GM23248 (cell line): ENCODE results near the gene MCRIP2. TPM values are rescaled to one million over a fixed set of nuclear protein-coding genes. Genes with fewer than 3 reads are reported as not detected.

Experiments
- DNase-seq: peaks from one replicate; pipeline ENCODE4 v3.0.0-alpha.2; 2015
- H2AFZ ChIP-seq: fragments of 200-600 bp; sonication (generic); 2 replicates; pipeline ENCODE4 v1.6.1; 2016; ENCODE audit warnings: antibody characterized with exemption
- H3F3A ChIP-seq: fragments of 200-600 bp; sonication (generic); 2 replicates; pipeline ENCODE4 v1.6.1; 2016; ENCODE audit warnings: mild to moderate bottlenecking, antibody characterized with exemption, mixed run types; ENCODE audit not compliant: insufficient read depth
- H3K27ac ChIP-seq: fragments of 200-600 bp; sonication (generic); 2 replicates; pipeline ENCODE4 v1.5.1; 2016; ENCODE audit warnings: mild to moderate bottlenecking
- H3K27me3 ChIP-seq: fragments of 200-600 bp; sonication (generic); replicated peaks from 2 replicates; pipeline ENCODE4 v1.6.1; 2016; ENCODE audit warnings: mild to moderate bottlenecking; ENCODE audit not compliant: insufficient read depth
- H3K36me3 ChIP-seq: fragments of 200-600 bp; sonication (generic); 2 replicates; pipeline ENCODE4 v1.6.1; 2016; ENCODE audit warnings: low read depth, mild to moderate bottlenecking
- H3K4me1 ChIP-seq: fragments of 200-600 bp; sonication (generic); 2 replicates; pipeline ENCODE4 v1.6.1; 2016; ENCODE audit warnings: mild to moderate bottlenecking; ENCODE audit not compliant: insufficient read depth
- H3K4me2 ChIP-seq: fragments of 200-600 bp; sonication (generic); one replicate; pipeline ENCODE4 v1.6.1; 2016; ENCODE audit warnings: mild to moderate bottlenecking; ENCODE audit not compliant: unreplicated experiment
- H3K4me3 ChIP-seq: fragments of 200-600 bp; sonication (generic); 2 replicates; pipeline ENCODE4 v1.5.1; 2016; ENCODE audit warnings: mild to moderate bottlenecking
- H3K79me2 ChIP-seq: fragments of 200-600 bp; sonication (generic); 2 replicates; pipeline ENCODE4 v1.6.1; 2016; ENCODE audit warnings: mild to moderate bottlenecking; ENCODE audit not compliant: insufficient read depth
- H3K9ac ChIP-seq: fragments of 200-600 bp; sonication (generic); 2 replicates; pipeline ENCODE4 v1.6.1; 2016; ENCODE audit warnings: mild to moderate bottlenecking
- H3K9me2 ChIP-seq: fragments of 200-600 bp; sonication (generic); 2 replicates; pipeline ENCODE4 v1.6.1; 2016; ENCODE audit warnings: mixed run types, mild to moderate bottlenecking, moderate library complexity; ENCODE audit not compliant: insufficient read depth
- H3K9me3 ChIP-seq: fragments of 200-600 bp; sonication (generic); one replicate; pipeline ENCODE4 v1.6.1; 2017; ENCODE audit warnings: low read depth
- H4K20me1 ChIP-seq: fragments of 200-600 bp; sonication (generic); 2 replicates; pipeline ENCODE4 v1.6.0; 2016; ENCODE audit not compliant: insufficient read depth
- EZH2 ChIP-seq: fragments of 200-600 bp; sonication (generic); IDR thresholded peaks from 2 replicates; pipeline ENCODE4 v1.6.1; 2018; ENCODE audit warnings: antibody characterized with exemption, mild to moderate bottlenecking; ENCODE audit not compliant: insufficient read depth, poor library complexity, severe bottlenecking
- EZH2phosphoT487 ChIP-seq: fragments of 200-600 bp; sonication (generic); IDR thresholded peaks from 2 replicates; pipeline ENCODE4 v1.6.1; 2018; ENCODE audit warnings: antibody characterized with exemption, moderate library complexity, mild to moderate bottlenecking, low read depth; ENCODE audit not compliant: insufficient read depth
- WGBS, 2 experiments: methylation state at CpG; one replicate each; pipeline ENCODE4 v1.1.6; 2015 to 2017; ENCODE audit warnings: low lambda C conversion rate in 2 of 2, low coverage in 1 of 2; ENCODE audit errors: missing lambda C conversion rate in 2 of 2; 5-methylcytosine and 5-hydroxymethylcytosine counted together
- in situ Hi-C: fragments of 300-500 bp; cut with MboI; formaldehyde crosslinking; loops from 2 replicates; pipeline ENCODE4 v1.15.0; 2020
- polyA plus RNA-seq: library from polyadenylated mRNA; unstranded; fragments of >200 nt; fragmentation: Nextera tagmentation; extraction: Ambion mirVana; gene quantifications from 2 replicates; pipeline ENCODE4 v1.2.1, GENCODE V29; 2016
- total RNA-seq: library from RNA; depleted of rRNA; stranded (reverse); fragments of >200 nt; shearing (Covaris generic); gene quantifications from 2 replicates; pipeline ENCODE4 v1.2.3, GENCODE V29; 2014

Gene MCRIP2
- total and polyA plus RNA-seq, 2 experiments from 2014 or later, result 22.6 to 30.4 TPM

DNA sequence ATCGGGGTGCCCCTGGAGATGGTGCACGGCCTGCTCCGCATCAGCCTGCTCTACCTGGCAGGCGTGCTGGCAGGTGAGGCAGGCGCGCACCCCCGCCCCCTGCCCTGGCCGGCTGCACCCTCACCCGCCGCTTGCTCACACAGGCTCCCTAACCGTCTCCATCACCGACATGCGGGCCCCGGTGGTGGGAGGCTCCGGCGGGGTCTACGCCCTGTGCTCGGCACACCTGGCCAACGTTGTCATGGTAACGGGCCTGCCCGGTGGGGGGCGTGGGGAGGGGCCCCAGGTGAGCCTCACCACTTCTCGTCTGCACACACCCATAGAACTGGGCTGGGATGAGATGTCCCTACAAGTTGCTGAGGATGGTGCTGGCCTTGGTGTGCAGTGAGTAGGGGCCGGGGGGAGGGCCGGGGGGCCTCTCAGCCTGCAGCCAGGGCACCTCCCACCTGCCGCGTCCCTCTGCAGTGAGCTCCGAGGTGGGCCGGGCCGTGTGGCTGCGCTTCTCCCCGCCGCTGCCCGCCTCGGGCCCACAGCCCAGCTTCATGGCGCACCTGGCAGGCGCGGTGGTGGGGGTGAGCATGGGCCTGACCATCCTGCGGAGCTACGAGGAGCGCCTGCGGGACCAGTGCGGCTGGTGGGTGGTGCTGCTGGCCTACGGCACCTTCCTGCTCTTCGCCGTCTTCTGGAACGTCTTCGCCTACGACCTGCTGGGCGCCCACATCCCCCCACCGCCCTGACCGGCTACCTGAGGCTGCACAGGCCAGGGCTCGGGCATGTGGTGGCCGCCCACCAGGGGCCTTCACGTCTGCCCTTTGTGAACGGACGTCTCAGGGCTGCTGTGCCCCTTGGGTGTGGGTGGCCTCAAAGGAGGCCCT is 35.9 kb downstream of the MCRIP2 start:
- TF ChIP-seq EZH2phosphoT487, result no peak
- TF ChIP-seq EZH2, result no peak
- no peak overlapping the region for H3K4me3 ChIP-seq
- WGBS, 2 experiments, result 53 to 64% methylated on average over 43 to 45 of the region's 57 CpGs

DNA sequence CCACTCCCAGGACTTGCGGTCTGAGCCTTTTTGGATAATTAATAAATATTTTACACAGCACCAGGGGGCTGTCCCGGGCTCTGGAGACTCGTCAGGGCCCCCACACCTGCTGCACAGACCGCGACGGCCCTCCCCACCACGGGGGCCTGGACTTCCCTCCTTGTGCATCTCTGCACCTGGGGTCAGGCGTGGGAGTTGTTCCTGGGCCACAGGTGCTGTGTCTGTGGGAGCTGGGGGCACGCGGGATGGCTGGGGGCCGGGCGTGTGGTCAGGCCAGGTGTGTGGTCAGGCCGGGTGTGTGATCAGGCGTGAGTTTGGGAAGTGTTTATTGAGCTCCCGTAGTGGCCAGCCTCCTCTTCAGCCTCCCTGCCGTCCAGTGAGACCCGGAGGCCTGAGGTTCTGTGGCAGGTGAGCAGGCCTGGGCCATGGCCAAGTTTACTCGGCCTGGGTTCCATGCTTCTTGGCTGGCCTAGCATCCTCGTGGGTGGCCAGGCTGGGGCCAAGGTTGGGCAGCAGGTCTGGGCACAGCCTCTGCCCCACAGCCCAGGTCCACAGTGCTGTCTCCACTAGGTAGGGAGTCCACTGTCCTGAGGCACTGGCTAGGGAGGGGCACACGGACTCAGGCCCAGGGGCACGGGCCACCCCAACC is 36.7 kb downstream of the MCRIP2 start:
- Histone ChIP-seq H2AFZ (no peak overlapping the region), H4K20me1 (no peaks in the 10 kb centered on the region), H3K4me2 (no peak overlapping the region), H3K79me2 (peaks cover 27% of the 10 kb centered on the region), H3K9me2 (no peaks in the 10 kb centered on the region), H3K36me3 (peaks cover 11% of the 10 kb centered on the region; the same call in 1 of the 2 replicates), H3K4me1 (peaks cover 14% of the 10 kb centered on the region), H3F3A (peaks cover 15% of the 10 kb centered on the region; the same call in 1 of the 2 replicates), H3K27ac (no peak overlapping the region), H3K27me3 (no peaks in the 10 kb centered on the region), H3K4me3 (no peak overlapping the region), H3K9ac (no peak overlapping the region), H3K9me3 (no peaks in the 10 kb centered on the region)
- TF ChIP-seq EZH2phosphoT487 (no peak), EZH2 (no peak)
- in situ Hi-C loops, result no loop called here
- no peak for DNase-seq
- 63 to 65% methylated on average over 19 to 21 of the region's 21 CpGs for WGBS, 2 experiments

More for the DNA sequence above, 35.9 kb downstream of the MCRIP2 start:
- Histone ChIP-seq H3K4me1 (peaks cover 10% of the 10 kb centered on the region), H3K9ac (no peak overlapping the region), H4K20me1 (no peaks in the 10 kb centered on the region), H2AFZ (no peak overlapping the region), H3K9me3 (no peaks in the 10 kb centered on the region), H3K27ac (no peak overlapping the region), H3K4me2 (no peak overlapping the region), H3K9me2 (no peaks in the 10 kb centered on the region), H3K79me2 (peaks cover 19% of the 10 kb centered on the region), H3K36me3 (peaks cover 10% of the 10 kb centered on the region; the same call in 1 of the 2 replicates), H3F3A (peaks cover 13% of the 10 kb centered on the region; the same call in 1 of the 2 replicates), H3K27me3 (no peaks in the 10 kb centered on the region)
- no peak for DNase-seq
- in situ Hi-C loops, result no loop called here

DNA sequence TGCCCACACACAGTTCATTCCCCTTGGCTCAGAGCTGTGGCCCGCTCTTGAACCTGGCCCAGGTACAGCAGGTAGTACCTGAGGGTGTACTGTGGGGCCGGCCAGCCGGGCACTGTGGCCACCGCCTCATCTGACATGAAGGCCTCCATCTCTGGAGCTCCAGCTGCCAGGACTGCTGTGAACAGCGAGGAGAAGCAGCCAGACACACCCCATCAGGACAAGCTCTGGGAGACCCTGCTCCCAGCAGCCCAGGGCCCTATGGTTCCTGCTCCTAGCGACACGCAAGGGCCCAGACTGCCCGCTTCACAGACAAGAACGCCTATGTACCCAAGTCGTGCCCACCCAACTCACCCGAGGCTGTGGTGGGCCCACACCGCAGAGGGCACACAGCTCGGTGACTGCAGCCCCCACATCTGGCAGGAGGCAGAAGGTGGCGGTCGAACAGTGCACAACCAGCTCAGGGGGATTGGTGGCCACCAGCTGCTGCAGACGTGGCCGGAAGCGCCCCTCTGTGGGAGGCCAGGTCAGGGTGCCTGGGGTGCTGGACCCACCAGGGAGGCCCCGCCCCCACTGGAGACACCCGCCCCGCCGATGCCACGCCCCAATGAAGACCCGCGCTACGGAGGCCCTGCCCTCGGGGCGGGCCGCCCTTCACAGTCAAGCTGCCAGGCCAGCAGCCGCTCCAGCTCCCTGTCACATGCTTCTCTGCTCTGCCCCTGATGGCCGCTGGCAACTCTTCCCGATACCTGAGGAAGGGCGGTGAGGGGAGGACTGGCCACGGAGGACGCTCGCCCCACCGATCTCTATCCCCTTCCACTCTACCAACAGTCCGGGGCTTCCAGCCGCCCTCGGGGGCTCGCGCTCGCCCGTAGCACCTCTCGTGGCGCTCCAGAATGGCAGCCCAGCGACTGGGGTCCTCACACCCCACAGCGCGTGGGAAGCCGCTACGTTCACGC is 37.5 kb downstream of the MCRIP2 start:
- Histone ChIP-seq H2AFZ (peak overlapping the region; percentile 84), H3K27me3 (no peaks in the 10 kb centered on the region), H3K9me3 (no peaks in the 10 kb centered on the region), H3F3A (peaks cover 15% of the 10 kb centered on the region; the same call in 1 of the 2 replicates), H4K20me1 (no peaks in the 10 kb centered on the region), H3K9ac (peak overlapping the region; percentile 62), H3K4me1 (peaks cover 15% of the 10 kb centered on the region), H3K4me3 (peak overlapping the region; percentile 74), H3K36me3 (peaks cover 11% of the 10 kb centered on the region; the same call in 1 of the 2 replicates), H3K27ac (no peak overlapping the region), H3K79me2 (peaks cover 32% of the 10 kb centered on the region), H3K4me2 (peak overlapping the region; percentile 70), H3K9me2 (no peaks in the 10 kb centered on the region)
- in situ Hi-C loops, result no loop called here
- DNase-seq, result peak; percentile 64
- TF ChIP-seq EZH2 (no peak), EZH2phosphoT487 (no peak)
- WGBS, 2 experiments, result 17 to 23% methylated on average over 40 to 45 of the region's 52 CpGs
